Measurements from ENCODE around the gene KCNG2. TPM values are rescaled to one million over a fixed set of nuclear protein-coding genes. Genes with fewer than 3 reads are reported as not detected.

The KCNG2 gene
- total and polyA plus RNA-seq, 2 of the 8 experiments (the other 6 are each of a cell fraction or from before 2014, with no cell fraction given), result 0.19 to 0.74 TPM

GRCh38 chr18:79856119-79857007 lies 58.6 kb downstream of the KCNG2 start (continued):
- TF ChIP-seq SAP30 (IDR thresholded peaks at IDR 0.05; ENCODE audit: insufficient read depth, insufficient replicate concordance, low read length) (no peak), RNF2 (IDR thresholded peaks at IDR 0.05; ENCODE audit: borderline replicate concordance, low read depth, low read length, missing control alignments, poor library complexity, severe bottlenecking) (no peak), ASH2L (IDR thresholded peaks at IDR 0.05; ENCODE audit: low read length) (peak; percentile 36), SRF (IDR thresholded peaks at IDR 0.05; ENCODE audit: low read depth, low read length) (0 out of 2 replicates have a peak, but pooled peaks have one; percentile 14), CREB1 (IDR thresholded peaks at IDR 0.05) (no peak)

Measured in H1 (cell line).